Measurements from ENCODE around the gene SLU7.

DNA sequence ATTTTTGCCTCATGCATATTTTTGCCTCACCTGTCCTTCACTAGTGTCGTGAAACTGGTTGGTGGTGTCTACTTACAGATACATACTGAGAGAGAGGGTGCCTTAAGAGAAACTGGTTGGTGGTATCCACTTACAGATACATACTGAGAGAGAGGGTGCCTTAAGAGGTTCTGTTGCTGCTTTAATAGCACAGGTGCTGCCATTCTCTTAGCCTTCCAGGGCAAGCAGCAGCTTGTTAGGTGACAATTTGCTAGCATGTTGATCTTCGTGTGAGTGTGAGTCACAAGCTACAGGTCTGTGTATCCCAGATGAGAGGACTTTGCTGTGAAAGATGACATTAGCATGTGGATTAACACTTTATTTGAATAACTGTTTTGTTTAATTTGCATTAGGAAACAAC is 4.2 kb upstream of the SLU7 start:
- TF ChIP-seq CTCF (IDR thresholded peaks at IDR 0.05) (no peak), POLR2A (IDR thresholded peaks at IDR 0.05) (no peak), POLR2AphosphoS5 (IDR thresholded peaks at IDR 0.05) (no peak), EP300 (IDR thresholded peaks at IDR 0.05) (no peak)

Data from suprapubic skin (tissue), 4 donors.